Neural progenitor cell (in vitro differentiated cells): ENCODE results near the gene RBMS1. TPM values are rescaled to one million over a fixed set of nuclear protein-coding genes. Genes with fewer than 3 reads are reported as not detected.
A peak's percentile ranks its signal among the peaks of the same experiment; 100 is the strongest.

Experiments used
- DNase-seq: peaks from one replicate; pipeline ENCODE4 v3.0.0-alpha.2; 2016; ENCODE audit warnings: low spot score
- H2AFZ ChIP-seq: fragments of 200-600 bp; sonication (generic); replicated peaks from 2 replicates; pipeline ENCODE4 v1.6.1; 2016; ENCODE audit warnings: antibody characterized with exemption
- H3F3A ChIP-seq: fragments of 200-600 bp; sonication (generic); 2 replicates; pipeline ENCODE4 v1.6.1; 2016; ENCODE audit warnings: antibody characterized with exemption, low read depth
- H3K27ac ChIP-seq: fragments of 200-600 bp; sonication (generic); 2 replicates; pipeline ENCODE4 v1.5.1; 2016; ENCODE audit warnings: mild to moderate bottlenecking
- H3K27me3 ChIP-seq: fragments of 200-600 bp; sonication (generic); 2 replicates; pipeline ENCODE4 v1.6.1; 2016; ENCODE audit warnings: mild to moderate bottlenecking, moderate library complexity
- H3K36me3 ChIP-seq: fragments of 200-600 bp; sonication (generic); 2 replicates; pipeline ENCODE4 v1.5.1; 2016
- H3K4me1 ChIP-seq: fragments of 200-600 bp; sonication (generic); 2 replicates; pipeline ENCODE4 v1.6.1; 2016; ENCODE audit warnings: mixed run types
- H3K4me2 ChIP-seq: fragments of 200-600 bp; sonication (generic); 2 replicates; pipeline ENCODE4 v1.6.1; 2016
- H3K4me3 ChIP-seq: fragments of 200-600 bp; sonication (generic); 2 replicates; pipeline ENCODE4 v1.5.1; 2016
- H3K79me2 ChIP-seq: fragments of 200-600 bp; sonication (generic); 2 replicates; pipeline ENCODE4 v1.6.1; 2016; ENCODE audit warnings: low read depth
- H3K9ac ChIP-seq: fragments of 200-600 bp; sonication (generic); 2 replicates; pipeline ENCODE4 v1.6.1; 2016
- H3K9me3 ChIP-seq: fragments of 200-600 bp; sonication (generic); 2 replicates; pipeline ENCODE4 v1.5.1; 2016; ENCODE audit warnings: low read depth
- H4K20me1 ChIP-seq: fragments of 200-600 bp; sonication (generic); 2 replicates; pipeline ENCODE4 v1.6.1; 2016; ENCODE audit warnings: low read depth
- H3K27ac Mint-ChIP-seq: 3 replicates; pipeline ENCODE4 v1.8.0; 2021; ENCODE audit warnings: mixed read lengths
- H3K27me3 Mint-ChIP-seq: 2 replicates; pipeline ENCODE4 v1.8.0; 2022; ENCODE audit warnings: low read depth, mild to moderate bottlenecking, inconsistent platforms, moderate library complexity, mixed read lengths; ENCODE audit not compliant: insufficient read depth
- H3K36me3 Mint-ChIP-seq: 3 replicates; pipeline ENCODE4 v1.8.0; 2021; ENCODE audit warnings: mixed read lengths
- H3K4me1 Mint-ChIP-seq: 3 replicates; pipeline ENCODE4 v1.8.0; 2021; ENCODE audit warnings: mixed read lengths
- H3K4me3 Mint-ChIP-seq: 3 replicates; pipeline ENCODE4 v1.8.0; 2021; ENCODE audit warnings: mild to moderate bottlenecking, moderate library complexity, mixed read lengths
- H3K9me3 Mint-ChIP-seq: 3 replicates; pipeline ENCODE4 v1.8.0; 2020; ENCODE audit warnings: mixed read lengths
- EZH2 ChIP-seq: fragments of 200-600 bp; sonication (generic); IDR thresholded peaks from 2 replicates; pipeline ENCODE4 v1.6.1; 2017; ENCODE audit warnings: antibody characterized with exemption, mild to moderate bottlenecking, moderate library complexity
- EZH2phosphoT487 ChIP-seq: fragments of 200-600 bp; sonication (generic); IDR thresholded peaks from 2 replicates; pipeline ENCODE4 v1.6.1; 2017; ENCODE audit warnings: antibody characterized with exemption
- total RNA-seq: library from RNA; depleted of rRNA; stranded (reverse); fragments of >200 nt; gene quantifications from 2 replicates; pipeline ENCODE4 v1.2.3, GENCODE V29; 2015; ENCODE audit warnings: low replicate concordance
- TF ChIP-seq, protein P1 (sequence below): fragments of 200-600 bp; sonication (generic); IDR thresholded peaks from 2 replicates; pipeline ENCODE4 v1.5.1; 2017; ENCODE audit warnings: antibody characterized with exemption, mild to moderate bottlenecking

The RBMS1 gene
- total RNA-seq, 1 donor from 2014 or later: 101 TPM

DNA sequence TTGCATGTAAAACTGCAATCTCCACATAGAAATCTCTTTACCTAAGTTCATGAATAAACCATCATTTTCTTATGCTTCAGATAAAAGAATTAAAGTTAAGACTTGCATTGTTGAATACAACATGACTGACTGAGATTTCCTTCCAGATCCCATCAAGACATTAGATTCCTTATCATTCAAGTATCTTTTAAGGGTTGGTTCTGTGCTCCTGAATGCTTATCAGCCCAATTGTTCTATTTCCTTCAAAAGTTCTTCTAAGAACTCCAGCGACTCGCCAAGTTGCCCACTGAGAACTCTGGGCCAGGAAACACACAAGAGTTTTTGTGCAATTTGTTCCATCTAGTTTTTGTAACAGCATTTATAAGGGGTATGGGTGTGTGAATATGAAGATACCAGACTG, 120.3 kb downstream of the RBMS1 start:
- Histone ChIP-seq H4K20me1 (peaks cover 100% of the 10 kb centered on the region), H2AFZ (no peak overlapping the region), H3K9me3 (no peaks in the 10 kb centered on the region), H3K36me3 (no peaks in the 10 kb centered on the region), H3K79me2 (peaks cover 100% of the 10 kb centered on the region), H3F3A (peaks cover 13% of the 10 kb centered on the region), H3K27me3 (no peaks in the 10 kb centered on the region), H3K4me3 (no peak overlapping the region), H3K4me2 (peak overlapping the region; percentile 28), H3K9ac (no peak overlapping the region), H3K27ac (no peak overlapping the region), H3K4me1 (peaks cover 55% of the 10 kb centered on the region)
- Mint-ChIP-seq H3K27ac (no peak overlapping the region), H3K4me3 (no peak overlapping the region), H3K27me3 (peaks cover 4% of the 10 kb centered on the region), H3K36me3 (peaks cover 2% of the 10 kb centered on the region), H3K4me1 (peaks cover 57% of the 10 kb centered on the region), H3K9me3 (no peaks in the 10 kb centered on the region)
- no peak for TF ChIP-seq EZH2
- no peak for TF ChIP-seq EZH2phosphoT487
- TF ChIP-seq, protein P1, sequence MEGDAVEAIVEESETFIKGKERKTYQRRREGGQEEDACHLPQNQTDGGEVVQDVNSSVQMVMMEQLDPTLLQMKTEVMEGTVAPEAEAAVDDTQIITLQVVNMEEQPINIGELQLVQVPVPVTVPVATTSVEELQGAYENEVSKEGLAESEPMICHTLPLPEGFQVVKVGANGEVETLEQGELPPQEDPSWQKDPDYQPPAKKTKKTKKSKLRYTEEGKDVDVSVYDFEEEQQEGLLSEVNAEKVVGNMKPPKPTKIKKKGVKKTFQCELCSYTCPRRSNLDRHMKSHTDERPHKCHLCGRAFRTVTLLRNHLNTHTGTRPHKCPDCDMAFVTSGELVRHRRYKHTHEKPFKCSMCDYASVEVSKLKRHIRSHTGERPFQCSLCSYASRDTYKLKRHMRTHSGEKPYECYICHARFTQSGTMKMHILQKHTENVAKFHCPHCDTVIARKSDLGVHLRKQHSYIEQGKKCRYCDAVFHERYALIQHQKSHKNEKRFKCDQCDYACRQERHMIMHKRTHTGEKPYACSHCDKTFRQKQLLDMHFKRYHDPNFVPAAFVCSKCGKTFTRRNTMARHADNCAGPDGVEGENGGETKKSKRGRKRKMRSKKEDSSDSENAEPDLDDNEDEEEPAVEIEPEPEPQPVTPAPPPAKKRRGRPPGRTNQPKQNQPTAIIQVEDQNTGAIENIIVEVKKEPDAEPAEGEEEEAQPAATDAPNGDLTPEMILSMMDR: no peak
- DNase-seq: no peak

DNA sequence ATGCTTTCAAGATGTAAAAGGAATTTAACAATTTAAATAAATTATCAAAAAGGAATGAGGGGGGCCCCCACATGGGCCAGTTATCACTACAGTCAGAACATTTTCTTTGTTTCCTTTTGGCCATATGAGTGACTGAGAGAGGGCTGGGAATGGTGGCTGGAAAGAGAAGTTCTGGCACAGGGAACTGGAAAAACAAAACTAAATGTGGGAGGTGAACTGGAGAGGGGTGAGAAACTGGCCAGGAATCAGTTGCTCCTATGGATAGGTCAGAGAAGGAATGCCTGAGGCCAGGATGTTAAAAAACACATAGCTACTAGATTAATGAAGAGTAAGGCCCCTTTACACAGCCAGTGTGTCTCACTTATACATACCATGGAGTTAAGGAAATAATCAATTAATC, 121.0 kb downstream of the RBMS1 start:
- no peak overlapping the region for H3K4me3 ChIP-seq
- no peak overlapping the region for H3K27ac ChIP-seq
- TF ChIP-seq EZH2phosphoT487 (no peak), EZH2 (no peak)
- TF ChIP-seq, protein P1: no peak
- peaks cover 100% of the 10 kb centered on the region for H3K79me2 ChIP-seq
- H3K27me3 ChIP-seq: no peaks in the 10 kb centered on the region
- no peaks in the 10 kb centered on the region for H3K36me3 ChIP-seq
- H3K4me1 Mint-ChIP-seq: peaks cover 63% of the 10 kb centered on the region
- no peak overlapping the region for H2AFZ ChIP-seq
- peaks cover 56% of the 10 kb centered on the region for H3K4me1 ChIP-seq
- H3K9ac ChIP-seq: no peak overlapping the region
- peaks cover 6% of the 10 kb centered on the region for H3F3A ChIP-seq
- H3K27me3 Mint-ChIP-seq: peaks cover 4% of the 10 kb centered on the region
- no peak for DNase-seq
- peaks cover 100% of the 10 kb centered on the region for H4K20me1 ChIP-seq
- H3K36me3 Mint-ChIP-seq: peaks cover 2% of the 10 kb centered on the region
- no peaks in the 10 kb centered on the region for H3K9me3 Mint-ChIP-seq
- H3K4me2 ChIP-seq: peak overlapping the region; percentile 28
- peak overlapping the region; percentile 3 for H3K4me3 Mint-ChIP-seq
- H3K27ac Mint-ChIP-seq: no peak overlapping the region
- H3K9me3 ChIP-seq: no peaks in the 10 kb centered on the region

DNA sequence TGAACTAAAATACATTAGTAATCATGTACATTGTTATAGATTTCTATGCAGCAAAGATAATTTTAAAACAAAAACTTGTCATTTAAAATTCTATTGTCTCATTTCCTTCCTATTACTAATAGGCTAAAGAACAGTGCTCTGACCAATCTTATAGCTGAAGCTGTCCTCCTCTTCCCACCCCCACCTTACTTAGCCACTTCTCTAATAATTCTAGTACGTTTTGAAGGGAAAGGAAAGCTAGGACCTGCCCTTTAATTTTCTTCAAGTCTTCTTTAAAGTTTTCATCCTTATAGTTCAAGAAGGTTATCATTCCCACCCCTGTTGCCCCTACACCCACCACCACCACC, 121.6 kb downstream of the RBMS1 start:
- Histone ChIP-seq H4K20me1 (peaks cover 100% of the 10 kb centered on the region), H3K27ac (no peak overlapping the region), H3K9ac (no peak overlapping the region), H3K36me3 (no peaks in the 10 kb centered on the region), H3K4me1 (peaks cover 55% of the 10 kb centered on the region), H3K9me3 (no peaks in the 10 kb centered on the region), H3K27me3 (no peaks in the 10 kb centered on the region), H3F3A (peaks cover under 1% of the 10 kb centered on the region), H3K79me2 (peaks cover 100% of the 10 kb centered on the region), H3K4me3 (no peak overlapping the region), H3K4me2 (no peak overlapping the region), H2AFZ (no peak overlapping the region)
- Mint-ChIP-seq H3K4me1 (peaks cover 60% of the 10 kb centered on the region), H3K27me3 (peaks cover 4% of the 10 kb centered on the region), H3K36me3 (peaks cover 2% of the 10 kb centered on the region), H3K9me3 (no peaks in the 10 kb centered on the region), H3K27ac (no peak overlapping the region), H3K4me3 (no peak overlapping the region)
- TF ChIP-seq, protein P1: no peak
- TF ChIP-seq EZH2: no peak
- TF ChIP-seq EZH2phosphoT487: no peak
- no peak for DNase-seq
